ENCODE measurements around the gene TRNAU1AP.
"Not testable (repeated sequence)": the region's sequence is repeated elsewhere in the genome, so short reads cannot be mapped to it uniquely, and the experiment has no call there.

TRNAU1AP gene

DNA sequence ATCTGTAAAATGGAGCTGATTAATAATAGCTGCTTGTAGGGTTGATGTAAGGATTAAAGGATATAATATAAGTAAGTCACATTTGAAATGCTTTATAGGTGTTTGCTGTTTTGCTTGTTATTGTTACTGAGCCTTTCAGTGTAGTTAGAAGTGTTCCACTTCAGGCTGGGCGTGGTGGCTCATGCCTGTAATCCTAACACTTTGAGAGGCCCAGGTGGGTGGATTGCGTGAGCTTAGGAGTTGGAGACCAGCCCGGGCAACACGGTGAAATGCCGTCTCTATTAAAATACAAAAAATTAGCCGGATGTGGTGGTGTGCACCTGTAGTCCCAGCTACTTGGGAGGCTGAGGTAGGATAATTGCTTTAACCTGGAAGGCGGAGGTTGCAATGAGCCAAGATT is 12.2 kb downstream of the TRNAU1AP start:
- DNase-seq (ENCODE audit: low spot score): no peak
- in situ Hi-C loops (cut with MboI; ENCODE audit: low sequenced_read_pairs, unreplicated experiment): no loop called here
- TF ChIP-seq, protein P1, sequence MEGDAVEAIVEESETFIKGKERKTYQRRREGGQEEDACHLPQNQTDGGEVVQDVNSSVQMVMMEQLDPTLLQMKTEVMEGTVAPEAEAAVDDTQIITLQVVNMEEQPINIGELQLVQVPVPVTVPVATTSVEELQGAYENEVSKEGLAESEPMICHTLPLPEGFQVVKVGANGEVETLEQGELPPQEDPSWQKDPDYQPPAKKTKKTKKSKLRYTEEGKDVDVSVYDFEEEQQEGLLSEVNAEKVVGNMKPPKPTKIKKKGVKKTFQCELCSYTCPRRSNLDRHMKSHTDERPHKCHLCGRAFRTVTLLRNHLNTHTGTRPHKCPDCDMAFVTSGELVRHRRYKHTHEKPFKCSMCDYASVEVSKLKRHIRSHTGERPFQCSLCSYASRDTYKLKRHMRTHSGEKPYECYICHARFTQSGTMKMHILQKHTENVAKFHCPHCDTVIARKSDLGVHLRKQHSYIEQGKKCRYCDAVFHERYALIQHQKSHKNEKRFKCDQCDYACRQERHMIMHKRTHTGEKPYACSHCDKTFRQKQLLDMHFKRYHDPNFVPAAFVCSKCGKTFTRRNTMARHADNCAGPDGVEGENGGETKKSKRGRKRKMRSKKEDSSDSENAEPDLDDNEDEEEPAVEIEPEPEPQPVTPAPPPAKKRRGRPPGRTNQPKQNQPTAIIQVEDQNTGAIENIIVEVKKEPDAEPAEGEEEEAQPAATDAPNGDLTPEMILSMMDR (IDR thresholded peaks at IDR 0.05; ENCODE audit: borderline replicate concordance, control extremely low read depth, extremely low read depth, insufficient read depth, missing control alignments): no peak

DNA sequence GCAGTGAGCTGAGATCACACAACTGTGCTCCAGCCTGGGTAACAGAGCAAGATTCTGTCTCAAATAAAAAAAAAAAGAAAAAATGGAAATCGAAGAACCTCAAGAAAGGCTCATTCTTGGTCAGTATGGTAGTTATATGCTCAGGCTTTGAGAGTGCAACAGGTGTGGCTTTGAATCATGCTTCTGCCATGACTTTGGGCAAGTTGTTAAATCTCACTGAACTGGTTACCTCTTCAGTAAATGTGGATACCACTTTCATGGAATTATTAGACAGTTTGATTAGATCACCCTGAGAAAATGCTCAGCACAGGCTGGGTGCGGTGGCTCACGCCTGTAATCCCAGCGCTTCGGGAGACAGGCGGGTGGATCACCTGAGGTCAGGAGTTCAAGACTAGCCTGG is 12.8 kb downstream of the TRNAU1AP start:
- in situ Hi-C loops (cut with MboI; ENCODE audit: low sequenced_read_pairs, unreplicated experiment): no loop called here
- TF ChIP-seq, protein P1 (IDR thresholded peaks at IDR 0.05; ENCODE audit: borderline replicate concordance, control extremely low read depth, extremely low read depth, insufficient read depth, missing control alignments): no peak

DNA sequence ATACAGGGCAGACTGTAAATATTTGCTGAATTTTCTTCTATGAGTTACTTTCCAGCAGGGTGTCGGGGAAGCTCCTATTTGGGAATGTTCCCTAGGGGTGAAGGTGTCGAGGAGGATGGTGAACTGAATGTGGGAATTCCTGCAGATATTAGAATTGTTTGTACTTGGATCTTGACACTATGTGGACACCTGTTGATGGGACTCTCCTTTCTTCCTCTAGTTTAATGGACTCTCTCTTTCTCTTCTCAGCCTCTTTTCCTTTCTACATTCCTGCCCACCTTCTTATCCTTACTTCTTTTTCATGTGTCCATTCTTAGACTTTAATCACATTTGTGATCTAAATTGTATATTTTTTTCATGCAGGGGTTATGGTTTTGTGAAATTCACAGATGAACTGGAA is 14.0 kb downstream of the TRNAU1AP start:
- in situ Hi-C loops (cut with MboI; ENCODE audit: low sequenced_read_pairs, unreplicated experiment): no loop called here
- TF ChIP-seq, protein P1 (IDR thresholded peaks at IDR 0.05; ENCODE audit: borderline replicate concordance, control extremely low read depth, extremely low read depth, insufficient read depth, missing control alignments): no peak
- DNase-seq (ENCODE audit: low spot score): no peak

More for the DNA sequence above, 12.8 kb downstream of the TRNAU1AP start:
- DNase-seq (ENCODE audit: low spot score): no peak

DNA sequence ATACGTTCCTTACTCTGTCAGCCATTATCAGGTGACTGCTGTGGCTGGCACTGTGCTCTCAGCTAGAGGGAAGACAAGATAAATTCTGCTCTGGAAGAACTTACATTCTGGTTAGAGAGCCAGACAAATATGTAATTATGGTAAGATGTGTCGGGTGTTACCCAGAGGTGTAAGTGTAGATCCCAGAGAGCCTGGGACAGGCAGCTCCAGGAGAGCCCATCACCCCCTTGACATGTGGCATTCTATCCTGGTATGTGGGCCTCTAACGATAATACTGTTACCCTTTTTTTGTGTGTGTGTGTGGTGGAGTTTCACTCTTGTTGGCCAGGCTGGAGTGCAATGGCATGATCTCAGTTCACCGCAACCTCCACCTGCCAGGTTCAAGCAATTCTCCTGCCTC is 19.0 kb downstream of the TRNAU1AP start:
- TF ChIP-seq, protein P1 (IDR thresholded peaks at IDR 0.05; ENCODE audit: borderline replicate concordance, control extremely low read depth, extremely low read depth, insufficient read depth, missing control alignments): no peak
- in situ Hi-C loops (cut with MboI; ENCODE audit: low sequenced_read_pairs, unreplicated experiment): no loop called here
- no peak for DNase-seq (ENCODE audit: low spot score)

DNA sequence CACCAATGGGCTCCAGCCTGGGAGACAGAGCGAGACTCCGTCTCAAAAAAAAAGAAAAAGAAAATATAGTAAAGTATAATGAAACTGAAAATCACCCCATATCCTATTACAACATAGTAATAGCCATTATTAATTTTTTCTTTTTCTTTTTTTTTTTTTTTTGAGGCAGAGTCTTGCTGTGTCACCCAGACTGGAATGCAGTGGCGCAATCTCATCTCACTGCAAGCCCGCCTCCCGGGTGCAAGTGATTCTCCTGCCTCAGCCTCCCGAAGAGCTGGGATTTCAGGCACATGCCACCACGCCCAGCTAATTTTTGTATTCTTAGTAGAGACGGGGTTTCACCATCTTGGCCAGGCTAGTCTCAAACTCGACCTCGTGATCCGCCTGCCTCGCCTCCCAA is 20.0 kb downstream of the TRNAU1AP start:
- DNase-seq (ENCODE audit: low spot score); in situ Hi-C loops (cut with MboI; ENCODE audit: low sequenced_read_pairs, unreplicated experiment): not testable (repeated sequence)

DNA sequence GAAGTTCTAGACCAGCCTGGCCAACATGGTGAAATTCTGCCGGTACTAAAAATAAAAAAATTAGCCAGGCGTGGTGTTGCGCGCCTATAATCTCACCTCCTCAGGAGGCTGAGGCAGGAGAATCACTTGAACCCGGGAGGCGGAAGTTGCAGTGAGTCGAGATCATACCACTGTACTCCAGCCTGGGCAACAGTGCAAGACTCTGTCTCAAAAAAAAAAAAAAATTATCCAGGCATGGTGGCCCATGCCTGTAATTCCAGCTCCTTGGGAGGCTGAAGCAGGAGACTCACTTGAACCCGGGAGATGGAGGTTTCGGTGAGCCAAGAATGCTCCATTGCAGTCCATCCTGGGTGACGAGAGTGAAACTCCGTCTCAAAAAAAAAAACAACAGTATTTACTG is 20.7 kb downstream of the TRNAU1AP start:
- in situ Hi-C loops (cut with MboI; ENCODE audit: low sequenced_read_pairs, unreplicated experiment): no loop called here
- DNase-seq (ENCODE audit: low spot score): no peak
- TF ChIP-seq, protein P1 (IDR thresholded peaks at IDR 0.05; ENCODE audit: borderline replicate concordance, control extremely low read depth, extremely low read depth, insufficient read depth, missing control alignments): no peak

DNA sequence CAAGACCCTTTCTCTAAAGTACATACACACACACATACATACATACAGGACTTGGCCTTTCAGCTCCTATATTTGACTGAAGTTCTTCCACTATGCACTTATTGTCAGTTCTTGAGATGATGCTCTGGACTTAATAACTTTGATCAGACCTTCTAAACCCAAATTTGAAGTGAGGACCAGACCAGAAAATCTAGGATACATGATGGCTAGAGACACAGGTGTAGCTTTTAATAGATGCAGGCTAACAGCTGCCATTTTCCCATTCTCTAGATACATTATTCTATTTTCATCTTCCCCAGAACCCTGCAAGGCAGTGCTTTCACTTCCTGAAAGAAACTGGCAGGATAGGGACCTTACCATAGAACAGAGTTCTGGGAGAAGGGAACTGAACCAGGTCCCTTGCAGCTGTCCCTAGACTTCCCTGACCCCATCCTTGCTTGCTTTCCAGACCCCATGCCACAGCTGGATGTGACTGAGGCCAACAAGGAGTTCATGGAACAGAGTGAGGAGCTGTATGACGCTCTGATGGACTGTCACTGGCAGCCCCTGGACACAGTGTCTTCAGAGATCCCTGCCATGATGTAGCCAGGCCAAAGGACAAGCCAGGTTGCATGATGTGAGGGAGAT is 24.3 kb downstream of the TRNAU1AP start:
- no peak for DNase-seq (ENCODE audit: low spot score)
- TF ChIP-seq, protein P1 (IDR thresholded peaks at IDR 0.05; ENCODE audit: borderline replicate concordance, control extremely low read depth, extremely low read depth, insufficient read depth, missing control alignments): no peak
- in situ Hi-C loops (cut with MboI; ENCODE audit: low sequenced_read_pairs, unreplicated experiment): no loop called here

Data from GM13976 (cell line).